Stimulated activated CD8-positive, alpha-beta memory T cell treated with anti-CD3 and anti-CD28 coated beads, Interleukin-12 subunit alpha, Interleukin-12 subunit beta, amount 100 ng/mL, for 1 hour (primary cell): ENCODE data around the gene DUSP2.

Source experiments
- DNase-seq: peaks from one replicate; pipeline ENCODE4 v3.0.0-alpha.2; 2020; ENCODE audit warnings: low read depth

Gene DUSP2

GRCh38 chr2:96099861-96100798, 45.1 kb downstream of the DUSP2 start:
- no peak for DNase-seq

- DNase-seq: no peak
These were observed 46.2 kb downstream of the DUSP2 start for GRCh38 chr2:96098900-96099590.

- no peak for DNase-seq
These were observed 47.1 kb downstream of the DUSP2 start for GRCh38 chr2:96097951-96098823.

GRCh38 chr2:96097441-96097840, 47.8 kb downstream of the DUSP2 start:
- no peak for DNase-seq

- DNase-seq: no peak
These were observed 50.1 kb downstream of the DUSP2 start for GRCh38 chr2:96095116-96095636.

GRCh38 chr2:96093528-96093927, 51.7 kb downstream of the DUSP2 start:
- DNase-seq: no peak
